ENCODE results near the gene BRWD1. TPM values are rescaled to one million over a fixed set of nuclear protein-coding genes. Genes with fewer than 3 reads are reported as not detected.

BRWD1 gene
- total RNA-seq, 1 experiment from 2014 or later = 37.1 TPM

DNA sequence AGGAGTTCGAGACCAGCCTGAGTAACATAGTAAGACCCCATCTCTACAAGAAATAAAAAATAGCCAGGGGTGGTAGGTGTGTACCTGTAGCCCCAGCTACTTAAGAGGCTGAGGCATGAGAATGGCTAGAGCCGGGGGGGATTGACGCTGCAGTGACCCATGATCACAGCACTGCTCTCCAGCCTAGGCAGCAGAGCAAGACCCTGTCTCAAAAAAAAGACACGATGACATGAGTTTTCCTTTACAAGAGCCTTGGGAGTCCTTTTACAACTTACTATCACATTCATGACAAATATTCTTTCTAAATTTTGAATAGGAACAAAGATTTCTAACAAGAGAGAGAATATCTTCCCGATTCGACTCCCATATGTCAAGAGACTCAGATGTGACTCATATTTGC lies 3.3 kb upstream of the BRWD1 start:
- no TSS peak for BruUV-seq (replicated peaks)
- H3K4me3 Mint-ChIP-seq (ENCODE audit: unreplicated experiment) = no peak overlapping the region
- Histone ChIP-seq H3K9me3 (no peaks in the 10 kb centered on the region), H3K4me1 (peaks cover 32% of the 10 kb centered on the region), H3K36me3 (ENCODE audit: control insufficient read depth, insufficient read depth, low read length) (no peaks in the 10 kb centered on the region), H3K27me3 (replicated peaks; ENCODE audit: control insufficient read depth, insufficient read depth, low read length) (no peaks in the 10 kb centered on the region), H3K4me3 (ENCODE audit: low read depth, low read length) (no peak overlapping the region)
- H3K27me3 Mint-ChIP-seq (ENCODE audit: insufficient read depth, unreplicated experiment) = no peaks in the 10 kb centered on the region
- CTCF ChIA-PET = no interaction called here
- H3K27ac Mint-ChIP-seq (ENCODE audit: unreplicated experiment) = peak overlapping the region; percentile 59
- peaks cover 41% of the 10 kb centered on the region for H3K4me1 Mint-ChIP-seq (ENCODE audit: low read depth, unreplicated experiment)
- DNase-seq = no peak
- no peak for TF ChIP-seq CTCF (IDR thresholded peaks at IDR 0.05; ENCODE audit: insufficient read depth in 1 of 2, low read depth in 1 of 2, low read length in 1 of 2, severe bottlenecking in 1 of 2, unreplicated experiment in 1 of 2)
- intact Hi-C loops (cut with micrococcal nuclease; ENCODE audit: unreplicated experiment) = loop anchor here (2.0 to 10.0 kb wide), 2 partner anchors 14 to 128 kb away; partner anchors contain the start of gene LCA5L
- POLR2A ChIA-PET = interaction anchor here (0.9 to 1.0 kb wide), 2 partner anchors 71 to 81 kb away, joined by 3 read pairs; no protein-coding TSS in a partner anchor
- no peaks in the 10 kb centered on the region for H3K9me3 Mint-ChIP-seq (ENCODE audit: unreplicated experiment)
- peaks cover 28% of the 10 kb centered on the region for H3K36me3 Mint-ChIP-seq (ENCODE audit: insufficient read depth, unreplicated experiment)

GRCh38 chr21:39315603-39316445 lies 2.4 kb upstream of the BRWD1 start:
- H3K4me1 Mint-ChIP-seq (ENCODE audit: low read depth, unreplicated experiment) = peaks cover 35% of the 10 kb centered on the region
- H3K9me3 Mint-ChIP-seq (ENCODE audit: unreplicated experiment) = no peaks in the 10 kb centered on the region
- peaks cover 32% of the 10 kb centered on the region for H3K4me1 ChIP-seq
- CTCF ChIA-PET = interaction anchor here (0.6 kb wide), 1 partner anchor 1390 kb away, joined by 3 read pairs; no protein-coding TSS in a partner anchor
- H3K27me3 ChIP-seq (replicated peaks; ENCODE audit: control insufficient read depth, insufficient read depth, low read length) = no peaks in the 10 kb centered on the region
- peak overlapping the region; percentile 6 for H3K4me3 Mint-ChIP-seq (ENCODE audit: unreplicated experiment)
- TF ChIP-seq CTCF (IDR thresholded peaks at IDR 0.05; ENCODE audit: insufficient read depth in 1 of 2, low read depth in 1 of 2, low read length in 1 of 2, severe bottlenecking in 1 of 2, unreplicated experiment in 1 of 2) = no peak
- BruUV-seq (replicated peaks) = TSS peak; percentile 5
- no peaks in the 10 kb centered on the region for H3K27me3 Mint-ChIP-seq (ENCODE audit: insufficient read depth, unreplicated experiment)
- H3K27ac Mint-ChIP-seq (ENCODE audit: unreplicated experiment) = no peak overlapping the region
- POLR2A ChIA-PET = interaction anchor here (0.7 kb wide), 1 partner anchor 77 kb away, joined by 5 read pairs; no protein-coding TSS in a partner anchor
- H3K36me3 ChIP-seq (ENCODE audit: control insufficient read depth, insufficient read depth, low read length) = no peaks in the 10 kb centered on the region
- intact Hi-C loops (cut with micrococcal nuclease; ENCODE audit: unreplicated experiment) = loop anchor here (2.0 to 10.0 kb wide), 2 partner anchors 15 to 129 kb away; partner anchors contain the start of gene LCA5L
- no peaks in the 10 kb centered on the region for H3K9me3 ChIP-seq
- H3K4me3 ChIP-seq (ENCODE audit: low read depth, low read length) = no peak overlapping the region
- no peak for DNase-seq
- H3K36me3 Mint-ChIP-seq (ENCODE audit: insufficient read depth, unreplicated experiment) = peaks cover 31% of the 10 kb centered on the region

DNA sequence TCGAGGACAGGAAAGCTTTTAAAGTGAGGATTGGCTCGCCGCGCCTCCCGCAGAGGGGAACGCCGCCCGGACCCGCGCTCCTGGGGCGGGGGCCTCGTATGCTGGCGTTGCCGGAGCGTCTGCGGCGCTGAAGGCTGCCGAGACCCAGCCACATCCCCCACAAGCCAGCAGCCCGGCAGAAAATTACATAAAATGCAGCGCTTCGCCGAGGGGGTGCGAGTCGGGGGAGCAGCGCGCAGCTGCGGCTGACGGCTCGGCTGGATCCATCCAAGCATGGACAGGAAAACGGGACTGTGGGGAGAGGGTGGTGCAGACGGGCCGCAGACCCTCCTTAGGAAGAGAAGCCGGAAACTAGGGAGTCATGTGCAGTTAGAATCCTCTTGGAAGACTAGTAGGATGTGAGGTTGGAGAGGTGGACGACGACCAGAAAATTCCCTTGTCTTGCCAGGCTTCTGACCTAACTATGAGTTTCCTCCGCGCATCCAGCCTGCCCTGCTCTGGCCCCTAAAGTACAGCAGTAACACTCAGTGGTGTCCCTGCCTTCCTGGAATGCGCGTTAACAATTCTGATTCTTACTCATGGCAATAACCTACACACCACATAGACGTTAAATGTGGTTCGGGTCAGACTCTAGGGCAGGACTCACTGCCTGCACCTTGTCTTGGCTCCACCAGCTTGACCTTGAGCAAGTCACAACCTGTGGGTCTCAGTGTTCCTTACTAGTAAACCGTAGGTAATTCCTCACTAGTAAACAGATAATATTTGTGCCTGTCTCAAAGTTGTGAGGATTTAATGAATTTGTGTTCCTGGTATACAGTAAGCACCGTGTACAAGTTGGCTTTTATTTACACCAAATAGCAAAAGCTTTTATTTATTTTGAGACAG lies 953 bp upstream of the BRWD1 start:
- Mint-ChIP-seq H3K4me3 (ENCODE audit: unreplicated experiment) (peak overlapping the region; percentile 97), H3K27ac (ENCODE audit: unreplicated experiment) (peak overlapping the region; percentile 89), H3K9me3 (ENCODE audit: unreplicated experiment) (no peaks in the 10 kb centered on the region), H3K4me1 (ENCODE audit: low read depth, unreplicated experiment) (peaks cover 27% of the 10 kb centered on the region), H3K27me3 (ENCODE audit: insufficient read depth, unreplicated experiment) (no peaks in the 10 kb centered on the region), H3K36me3 (ENCODE audit: insufficient read depth, unreplicated experiment) (peaks cover 43% of the 10 kb centered on the region)
- no peaks in the 10 kb centered on the region for H3K9me3 ChIP-seq
- BruUV-seq (replicated peaks) = TSS peak; percentile 74
- peaks cover 31% of the 10 kb centered on the region for H3K4me1 ChIP-seq
- CTCF ChIA-PET = no interaction called here
- peak; percentile 42 to 48 for DNase-seq
- peak overlapping the region; percentile 86 for H3K4me3 ChIP-seq (ENCODE audit: low read depth, low read length)
- POLR2A ChIA-PET = interaction anchor here (0.6 to 1.4 kb wide), 3 partner anchors 13 to 35 kb away, joined by 4 to 9 read pairs (median 5); no protein-coding TSS in a partner anchor
- no peak for TF ChIP-seq CTCF (IDR thresholded peaks at IDR 0.05; ENCODE audit: insufficient read depth in 1 of 2, low read depth in 1 of 2, low read length in 1 of 2, severe bottlenecking in 1 of 2, unreplicated experiment in 1 of 2)
- H3K27me3 ChIP-seq (replicated peaks; ENCODE audit: control insufficient read depth, insufficient read depth, low read length) = no peaks in the 10 kb centered on the region
- intact Hi-C loops (cut with micrococcal nuclease; ENCODE audit: unreplicated experiment) = loop anchor here (10.0 kb wide), 1 partner anchor 130 kb away; the partner anchor contains the start of gene LCA5L
- no peaks in the 10 kb centered on the region for H3K36me3 ChIP-seq (ENCODE audit: control insufficient read depth, insufficient read depth, low read length)

Measured in Caco-2 (cell line).